ENCODE measurements around the gene MLC1.

The MLC1 gene

DNA sequence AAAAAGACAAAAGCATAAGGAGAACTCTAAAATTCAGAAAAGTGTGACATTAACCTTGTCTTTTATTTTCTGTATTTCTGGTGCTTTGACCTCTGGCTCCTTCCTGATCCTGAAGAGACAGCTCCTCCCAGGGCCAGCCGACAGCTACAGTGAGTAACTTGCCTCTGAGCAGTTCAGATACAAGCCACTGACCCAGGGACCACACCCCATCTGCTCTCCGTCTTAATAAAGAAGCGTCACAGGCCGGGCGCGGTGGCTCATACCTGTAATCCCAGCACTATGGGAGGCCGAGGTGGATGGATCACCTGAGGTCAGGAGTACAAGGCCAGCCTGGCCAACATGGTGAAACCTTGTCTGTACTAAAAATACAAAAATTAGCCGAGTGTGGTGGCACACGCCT is 6.5 kb downstream of the MLC1 start:
- H3K4me3 ChIP-seq (ENCODE audit: low read depth, low read length): no peak overlapping the region

DNA sequence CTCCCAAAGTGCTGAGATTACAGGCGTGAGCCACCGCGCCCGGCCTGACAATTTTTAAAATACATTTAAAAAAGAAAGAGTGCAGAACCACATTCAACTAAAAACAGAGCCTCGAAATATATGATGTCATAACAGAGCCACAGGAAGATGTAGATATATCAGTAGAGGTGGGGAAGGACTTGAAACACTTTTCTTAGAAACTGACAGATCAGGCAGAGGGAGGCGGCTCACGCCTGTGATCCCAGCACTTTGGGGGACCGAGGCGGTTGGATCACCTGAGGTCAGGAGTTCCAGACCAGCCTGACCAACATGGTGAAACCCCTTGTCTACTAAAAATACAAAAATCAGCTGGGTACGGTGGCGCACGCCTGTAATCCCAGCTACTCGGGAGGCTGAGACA is 7.0 kb downstream of the MLC1 start:
- TF ChIP-seq, protein P1, sequence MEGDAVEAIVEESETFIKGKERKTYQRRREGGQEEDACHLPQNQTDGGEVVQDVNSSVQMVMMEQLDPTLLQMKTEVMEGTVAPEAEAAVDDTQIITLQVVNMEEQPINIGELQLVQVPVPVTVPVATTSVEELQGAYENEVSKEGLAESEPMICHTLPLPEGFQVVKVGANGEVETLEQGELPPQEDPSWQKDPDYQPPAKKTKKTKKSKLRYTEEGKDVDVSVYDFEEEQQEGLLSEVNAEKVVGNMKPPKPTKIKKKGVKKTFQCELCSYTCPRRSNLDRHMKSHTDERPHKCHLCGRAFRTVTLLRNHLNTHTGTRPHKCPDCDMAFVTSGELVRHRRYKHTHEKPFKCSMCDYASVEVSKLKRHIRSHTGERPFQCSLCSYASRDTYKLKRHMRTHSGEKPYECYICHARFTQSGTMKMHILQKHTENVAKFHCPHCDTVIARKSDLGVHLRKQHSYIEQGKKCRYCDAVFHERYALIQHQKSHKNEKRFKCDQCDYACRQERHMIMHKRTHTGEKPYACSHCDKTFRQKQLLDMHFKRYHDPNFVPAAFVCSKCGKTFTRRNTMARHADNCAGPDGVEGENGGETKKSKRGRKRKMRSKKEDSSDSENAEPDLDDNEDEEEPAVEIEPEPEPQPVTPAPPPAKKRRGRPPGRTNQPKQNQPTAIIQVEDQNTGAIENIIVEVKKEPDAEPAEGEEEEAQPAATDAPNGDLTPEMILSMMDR (IDR thresholded peaks at IDR 0.05; ENCODE audit: low read depth, low read length, missing control alignments): no peak
- H3K4me3 ChIP-seq (ENCODE audit: low read depth, low read length): no peak overlapping the region
- DNase-seq (ENCODE audit: low read depth): no peak

More for the DNA sequence above, 6.5 kb downstream of the MLC1 start:
- TF ChIP-seq, protein P1 (IDR thresholded peaks at IDR 0.05; ENCODE audit: low read depth, low read length, missing control alignments): no peak
- no peak for DNase-seq (ENCODE audit: low read depth)

DNA sequence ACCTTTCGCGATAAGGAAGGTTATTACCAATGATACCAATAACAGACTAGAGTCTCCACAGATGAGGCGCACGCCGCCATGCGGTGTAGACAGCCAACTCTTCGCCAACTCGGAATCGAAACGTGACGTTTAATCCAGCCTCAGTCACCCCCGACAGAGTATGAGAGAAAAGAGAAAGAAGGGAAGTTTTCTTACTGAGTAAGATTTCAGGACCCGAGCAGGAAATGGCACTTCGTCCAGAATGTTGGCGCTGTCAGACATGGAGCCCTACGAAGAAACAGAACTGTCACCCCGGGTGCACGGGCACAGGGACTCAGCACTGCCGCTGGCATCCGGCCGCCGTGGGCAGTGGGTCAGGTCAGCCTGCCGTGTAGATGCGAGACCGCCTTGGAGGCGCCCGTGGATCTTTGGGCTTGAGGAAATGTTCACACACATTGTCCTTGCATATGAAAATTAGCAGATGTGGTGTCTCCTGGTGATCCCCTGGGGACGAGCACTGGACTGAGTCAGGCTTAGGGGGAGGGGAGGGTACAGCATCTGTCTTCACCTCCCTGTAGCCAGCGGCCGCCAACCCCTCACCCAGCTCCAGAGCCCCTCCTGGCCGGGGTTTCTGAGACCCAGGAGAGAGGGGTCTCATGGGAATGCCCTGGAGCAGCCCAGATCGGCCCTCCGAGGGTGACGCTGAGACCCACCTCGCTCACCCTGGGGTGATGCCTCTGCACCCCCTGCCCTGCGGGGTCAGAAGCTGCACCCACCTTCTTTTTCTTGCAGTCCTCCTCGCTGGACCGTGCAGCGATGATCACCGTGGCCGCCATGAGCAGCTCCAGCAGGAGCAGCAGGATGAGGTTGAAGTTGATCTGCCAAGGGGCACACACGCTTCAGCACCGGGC is 8.3 kb downstream of the MLC1 start:
- no peak for DNase-seq (ENCODE audit: low read depth)
- no peak overlapping the region for H3K4me3 ChIP-seq (ENCODE audit: low read depth, low read length)
- TF ChIP-seq, protein P1 (IDR thresholded peaks at IDR 0.05; ENCODE audit: low read depth, low read length, missing control alignments): no peak

DNA sequence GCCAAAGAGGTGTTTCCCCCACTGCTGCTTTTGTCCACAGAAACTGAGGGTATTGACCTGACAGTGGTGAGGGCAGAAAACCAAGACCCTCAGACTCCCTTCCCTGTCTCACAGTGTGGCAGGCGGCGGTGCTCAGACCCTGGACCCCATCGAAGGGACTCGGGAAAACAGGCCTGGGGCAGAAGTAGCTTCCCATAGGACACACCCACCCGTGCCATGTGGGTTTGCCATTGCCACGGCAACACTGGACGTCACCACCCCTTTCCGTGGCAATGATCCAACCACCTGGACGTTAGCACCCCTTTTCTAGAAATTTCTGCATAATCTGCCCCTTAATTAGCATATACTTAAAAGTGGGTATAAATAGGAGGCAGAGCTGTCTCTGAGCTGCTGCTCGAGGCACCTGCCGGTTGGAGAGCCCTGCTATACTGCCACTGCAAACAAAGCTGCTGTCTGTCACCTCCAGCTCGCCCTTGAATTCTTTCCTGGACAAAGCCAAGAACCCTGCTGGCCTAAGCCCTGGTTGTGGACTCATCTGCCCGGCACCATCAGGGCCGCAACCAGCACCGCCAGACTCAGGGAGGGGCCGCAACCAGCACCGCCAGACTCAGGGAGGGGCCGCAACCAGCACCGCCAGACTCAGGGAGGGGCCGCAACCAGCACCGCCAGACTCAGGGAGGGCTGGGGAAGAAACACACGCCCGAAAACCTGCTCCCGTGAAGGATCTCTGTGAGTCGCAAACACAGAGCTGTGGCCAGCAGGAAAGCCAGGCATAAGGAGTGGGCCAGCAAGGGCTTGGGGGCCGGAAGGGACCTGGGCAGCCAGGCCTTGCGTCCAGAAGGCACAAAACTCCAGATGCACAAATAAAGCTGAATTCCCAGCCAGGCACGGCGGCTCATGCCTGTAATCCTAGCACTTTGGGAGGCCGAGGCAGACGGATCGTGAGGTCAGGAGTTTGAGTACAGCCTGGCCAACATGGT is 10.4 kb downstream of the MLC1 start:
- H3K4me3 ChIP-seq (ENCODE audit: low read depth, low read length): no peak overlapping the region
- DNase-seq (ENCODE audit: low read depth): no peak
- TF ChIP-seq, protein P1 (IDR thresholded peaks at IDR 0.05; ENCODE audit: low read depth, low read length, missing control alignments): no peak

DNA sequence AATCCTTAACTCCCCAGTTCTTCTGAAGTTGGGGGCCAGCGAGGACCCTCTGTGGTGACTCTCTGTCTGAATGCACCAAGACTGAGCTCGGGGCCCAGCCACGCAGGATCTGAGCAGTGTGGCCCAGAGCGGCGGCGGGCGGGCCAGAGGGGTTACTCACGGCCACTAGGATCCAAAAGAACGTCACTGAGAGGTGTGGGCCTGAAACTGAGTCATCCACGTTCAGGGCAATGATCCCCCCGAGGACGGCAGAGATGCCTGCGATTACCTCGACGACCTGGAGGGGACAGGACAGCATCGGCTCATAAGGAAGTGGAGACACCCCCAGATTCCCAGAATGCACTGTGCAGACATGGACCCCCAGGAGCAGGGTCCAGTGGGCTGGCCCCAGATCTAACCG is 11.2 kb downstream of the MLC1 start:
- TF ChIP-seq, protein P1 (IDR thresholded peaks at IDR 0.05; ENCODE audit: low read depth, low read length, missing control alignments): no peak
- DNase-seq (ENCODE audit: low read depth): no peak
- H3K4me3 ChIP-seq (ENCODE audit: low read depth, low read length): no peak overlapping the region

DNA sequence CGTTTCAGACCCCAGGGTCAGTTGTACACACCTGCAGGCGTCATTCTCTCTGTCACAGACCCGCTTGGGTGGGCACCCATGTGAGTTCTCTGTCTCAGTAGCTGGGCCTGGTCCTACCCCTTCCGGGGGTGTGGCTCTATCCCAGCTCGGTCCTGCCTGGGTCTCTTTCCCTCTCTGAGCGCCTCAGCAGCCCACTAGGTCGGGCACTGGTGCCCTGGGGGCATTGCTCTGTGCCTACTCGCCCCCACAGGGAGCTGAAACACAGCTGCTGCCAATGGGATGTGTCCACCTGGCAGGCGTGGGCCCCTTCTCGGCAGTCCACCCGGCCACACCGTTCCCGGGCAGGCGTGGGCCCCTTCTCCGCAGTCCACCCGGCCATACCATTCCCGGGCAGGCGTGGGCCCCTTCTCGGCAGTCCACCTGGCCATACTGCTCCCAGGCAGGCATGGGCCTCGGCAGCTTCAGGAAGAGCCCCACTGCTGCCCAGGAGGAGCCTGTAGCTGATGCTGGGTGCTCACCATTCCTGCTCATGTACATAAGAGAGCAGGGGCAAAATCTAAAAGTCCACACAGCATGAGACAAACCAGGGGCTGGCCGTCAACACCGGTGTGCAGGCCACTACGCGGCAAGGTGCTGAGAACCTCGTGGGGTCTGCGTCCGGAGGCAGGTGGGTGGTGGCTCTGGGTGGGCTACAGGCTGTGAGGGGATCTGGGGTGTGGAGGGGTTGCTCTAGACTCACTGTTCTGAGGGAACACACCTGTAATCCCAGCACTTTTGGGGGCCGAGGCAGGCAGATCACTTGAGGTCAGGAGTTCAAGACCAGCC is 12.3 kb downstream of the MLC1 start:
- H3K4me3 ChIP-seq (ENCODE audit: low read depth, low read length): no peak overlapping the region
- TF ChIP-seq, protein P1 (IDR thresholded peaks at IDR 0.05; ENCODE audit: low read depth, low read length, missing control alignments): no peak
- DNase-seq (ENCODE audit: low read depth): no peak
